HG03442 (cell line): Measurements from ENCODE around the gene NAPG.
"Not testable (repeated sequence)": the region's sequence is repeated elsewhere in the genome, so short reads cannot be mapped to it uniquely, and the experiment has no call there.

ENCODE experiments used
- ATAC-seq: cut with Tn5 transposase; IDR thresholded peaks from one replicate; pipeline ENCODE4 v1.9.1; 2021; ENCODE audit warnings: mild to moderate bottlenecking, moderate library complexity; ENCODE audit not compliant: unreplicated experiment

The NAPG gene

GRCh38 chr18:10544093-10544748 lies 18.4 kb downstream of the NAPG start:
- no peak for ATAC-seq

GRCh38 chr18:10546557-10547300 lies 20.9 kb downstream of the NAPG start:
- ATAC-seq, result no peak

- no peak for ATAC-seq
These were observed 26.4 kb downstream of the NAPG start for GRCh38 chr18:10552226-10552625.

- ATAC-seq, result not testable (repeated sequence)
These were observed 30.4 kb downstream of the NAPG start for GRCh38 chr18:10556251-10556650.

GRCh38 chr18:10557085-10557677 lies 31.4 kb downstream of the NAPG start:
- no peak for ATAC-seq

- no peak for ATAC-seq
These were observed 32.6 kb downstream of the NAPG start for GRCh38 chr18:10558243-10558966.

GRCh38 chr18:10558967-10559298 lies 33.1 kb downstream of the NAPG start:
- ATAC-seq, result no peak

GRCh38 chr18:10559553-10560451 lies 34.0 kb downstream of the NAPG start:
- peak; percentile 38 for ATAC-seq

- ATAC-seq, result peak; percentile 66
These were observed 34.7 kb downstream of the NAPG start for GRCh38 chr18:10560452-10561045.

- ATAC-seq, result no peak
These were observed 36.9 kb downstream of the NAPG start for GRCh38 chr18:10562773-10563160.

- ATAC-seq, result no peak
These were observed 38.1 kb downstream of the NAPG start for GRCh38 chr18:10563886-10564285.

- no peak for ATAC-seq
These were observed 39.3 kb downstream of the NAPG start for GRCh38 chr18:10564975-10565773.

- no peak for ATAC-seq
These were observed 40.0 kb downstream of the NAPG start for GRCh38 chr18:10565835-10566234.

- no peak for ATAC-seq
These were observed 40.6 kb downstream of the NAPG start for GRCh38 chr18:10566390-10566789.

GRCh38 chr18:10569941-10570340 lies 44.1 kb downstream of the NAPG start:
- ATAC-seq, result not testable (repeated sequence)

- no peak for ATAC-seq
These were observed 44.8 kb downstream of the NAPG start for GRCh38 chr18:10570622-10571021.

GRCh38 chr18:10571537-10571936 lies 45.7 kb downstream of the NAPG start:
- no peak for ATAC-seq

GRCh38 chr18:10573261-10573660 lies 47.4 kb downstream of the NAPG start:
- not testable (repeated sequence) for ATAC-seq

GRCh38 chr18:10574412-10574811 lies 48.6 kb downstream of the NAPG start:
- ATAC-seq, result not testable (repeated sequence)
